Left hindlimb (tissue), 1 donor: ENCODE data around the gene CCDC3.
A peak's percentile ranks its signal among the peaks of the same experiment; 100 is the strongest.
"Not testable (repeated sequence)": the region's sequence is repeated elsewhere in the genome, so short reads cannot be mapped to it uniquely, and the experiment has no call there.

Experiments used
- DNase-seq: peaks from one replicate; pipeline ENCODE4 v3.0.0-alpha.2; 2018

The CCDC3 gene

GRCh38 chr10:12999849-13000248 lies 1.7 kb downstream of the CCDC3 start:
- no peak for DNase-seq

DNA sequence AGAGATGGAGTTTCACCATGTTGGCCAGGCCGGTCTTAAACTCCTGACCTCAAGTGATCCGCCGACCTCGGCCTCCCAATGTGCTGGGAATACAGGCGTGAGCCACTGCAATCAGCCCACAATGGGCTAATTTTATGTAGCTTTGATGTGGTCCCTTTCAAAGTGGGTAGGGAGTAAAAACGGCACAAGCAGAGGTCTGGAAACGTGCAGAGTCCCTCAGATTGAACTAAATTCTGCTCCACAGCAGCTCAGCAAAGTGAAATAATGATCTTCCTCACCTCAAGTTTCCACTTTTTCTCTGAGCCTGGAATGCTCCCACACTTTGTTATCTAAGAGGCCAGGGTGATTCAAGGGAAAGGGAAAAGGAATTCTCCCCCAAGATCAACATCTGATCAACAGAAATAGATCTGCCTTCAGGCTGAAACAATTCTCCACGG lies 6.1 kb downstream of the CCDC3 start:
- no peak for DNase-seq

DNA sequence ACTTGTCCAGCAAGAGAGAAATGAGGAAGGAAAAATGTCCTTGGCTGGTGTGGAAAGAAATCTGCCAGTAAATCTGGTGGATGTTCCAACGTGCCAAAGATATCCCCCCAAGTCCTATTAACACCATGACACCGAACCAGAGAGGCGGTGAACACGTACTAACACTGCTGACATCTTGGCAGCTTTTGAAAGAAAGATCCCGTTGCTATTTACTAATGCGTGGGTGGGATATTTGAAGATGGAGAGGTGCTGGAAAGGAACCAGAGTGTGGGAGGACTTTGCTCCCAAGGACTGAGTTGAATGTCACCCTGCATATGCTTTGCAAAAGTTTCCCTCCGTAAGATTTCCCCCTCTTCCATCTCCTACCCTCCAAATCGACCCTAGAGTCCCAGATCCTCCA lies 7.9 kb downstream of the CCDC3 start:
- peak; percentile 57 for DNase-seq

DNA sequence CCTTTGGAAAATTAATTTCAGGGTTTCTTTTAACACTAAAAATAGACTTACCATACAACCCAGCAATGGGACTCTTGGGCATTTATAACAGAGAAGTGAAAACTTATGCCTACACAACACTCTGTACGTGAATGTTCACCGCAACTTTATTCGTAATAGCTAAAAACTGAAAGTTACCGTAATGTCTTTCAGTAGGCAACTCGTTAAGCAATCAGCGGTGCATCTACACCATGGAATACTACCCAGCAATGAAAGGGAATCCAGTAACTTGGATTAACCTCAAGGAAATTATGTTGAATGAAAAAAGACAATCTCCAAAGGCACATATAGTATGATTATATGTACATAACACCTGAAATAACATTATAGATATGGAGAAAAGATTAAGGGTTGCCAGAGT lies 16.2 kb downstream of the CCDC3 start:
- no peak for DNase-seq

- no peak for DNase-seq
Measured at GRCh38 chr10:12984165-12984747, 17.3 kb downstream of the CCDC3 start.

DNA sequence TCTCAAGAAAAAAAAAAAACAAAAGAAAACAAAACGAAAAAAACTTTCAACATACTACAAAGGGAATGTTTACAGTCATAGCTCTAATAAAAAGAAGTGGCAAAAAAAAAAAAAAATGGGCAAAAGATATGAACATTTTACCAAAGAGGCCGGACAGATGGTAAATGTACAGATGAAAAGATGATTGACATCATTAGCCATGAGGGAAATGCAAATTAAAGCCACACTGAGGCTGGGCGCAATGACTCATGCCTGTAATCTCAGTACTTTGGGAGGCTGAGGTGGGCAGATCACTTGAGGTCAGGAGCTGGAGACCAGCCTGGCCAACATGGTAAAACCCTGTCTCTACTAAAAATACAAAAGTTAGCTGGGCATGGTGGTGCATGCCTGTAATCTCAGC lies 17.9 kb downstream of the CCDC3 start:
- DNase-seq = not testable (repeated sequence)

DNA sequence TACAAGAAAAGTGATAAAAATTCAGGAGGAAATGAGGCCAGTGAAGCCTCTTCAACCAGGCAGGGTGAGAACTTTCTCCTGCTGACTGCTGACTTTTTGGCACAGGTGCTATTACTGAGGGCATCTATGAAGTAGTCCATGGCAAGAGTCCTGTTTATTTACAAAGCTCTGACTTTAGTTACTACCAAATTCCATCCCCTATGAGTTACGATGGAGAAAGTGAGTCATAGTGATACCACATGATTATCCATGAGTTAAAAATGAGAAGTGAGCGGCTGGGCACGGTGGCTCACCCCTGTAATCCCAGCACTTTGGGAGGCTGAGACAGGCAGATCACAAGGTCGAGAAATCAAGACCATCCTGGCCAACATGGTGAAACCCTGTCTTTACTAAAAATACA lies 19.9 kb downstream of the CCDC3 start:
- no peak for DNase-seq

- DNase-seq = no peak
Measured at GRCh38 chr10:12980713-12981306, 20.7 kb downstream of the CCDC3 start.

DNA sequence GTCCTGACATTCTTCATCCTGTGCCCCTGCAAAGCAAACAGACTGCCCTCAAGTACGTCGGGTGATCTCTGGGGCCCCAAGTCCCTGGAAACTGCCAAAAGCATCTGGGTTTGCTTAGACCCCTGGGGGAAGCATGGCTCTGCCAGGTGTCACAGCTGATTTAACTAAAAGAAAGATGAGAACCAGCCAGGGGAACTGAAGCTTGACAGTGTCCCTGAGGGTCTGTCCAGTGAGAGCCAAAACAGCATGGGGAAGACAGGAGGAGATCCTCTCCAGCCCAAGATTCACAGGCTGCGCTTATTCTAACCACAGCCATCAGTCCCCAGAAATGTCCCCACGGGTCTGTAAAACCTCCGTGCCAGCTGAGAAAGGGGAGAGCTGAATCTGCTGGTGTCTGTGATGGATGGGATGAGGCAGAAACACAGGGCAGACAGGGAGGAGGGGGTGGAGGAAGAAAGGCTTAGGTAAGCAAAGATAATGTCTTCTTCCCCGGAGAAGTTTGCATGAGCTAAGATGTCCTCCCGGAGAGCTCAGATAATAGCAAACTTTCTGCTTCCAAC lies 21.3 kb downstream of the CCDC3 start:
- DNase-seq = no peak

DNA sequence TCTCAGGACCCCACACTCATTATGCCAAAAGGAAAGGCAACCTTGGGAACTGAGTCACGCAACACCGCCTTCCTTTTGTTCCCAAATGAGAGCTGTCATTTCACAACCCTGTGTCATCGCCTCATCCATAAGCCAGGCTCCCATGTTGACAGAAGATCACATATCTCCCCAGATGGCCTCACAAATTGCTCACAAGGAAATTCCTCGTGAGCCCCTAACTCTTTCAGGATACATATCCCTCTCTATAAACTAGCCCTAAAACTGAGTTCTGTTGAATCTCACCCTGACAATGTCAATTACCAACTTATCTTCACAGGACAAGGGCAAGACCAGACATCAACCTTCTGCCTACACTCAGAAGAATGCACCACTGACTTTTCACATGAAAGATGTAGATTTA lies 22.6 kb downstream of the CCDC3 start:
- DNase-seq = no peak

DNA sequence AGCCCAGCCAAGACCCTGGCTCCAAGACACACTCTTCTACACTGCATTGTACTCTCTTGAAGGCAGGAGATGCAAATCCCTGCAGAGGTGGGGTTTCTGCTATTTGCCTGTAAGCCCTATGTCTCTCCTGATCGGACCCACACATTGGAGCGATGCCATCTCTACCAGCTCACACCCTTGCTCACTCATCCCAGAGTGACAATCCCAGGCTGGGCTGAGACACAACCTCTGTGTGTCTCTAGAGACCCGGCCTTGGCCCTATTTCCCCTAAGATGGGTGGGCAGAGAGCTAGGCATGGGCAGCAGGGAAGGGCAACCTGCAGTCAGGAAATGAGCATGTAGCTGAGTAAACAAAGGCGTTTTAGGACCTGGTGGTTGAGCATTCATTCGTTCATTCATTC lies 25.6 kb downstream of the CCDC3 start:
- no peak for DNase-seq

GRCh38 chr10:12975266-12975665 lies 26.2 kb downstream of the CCDC3 start:
- no peak for DNase-seq

GRCh38 chr10:12974491-12975199 lies 26.9 kb downstream of the CCDC3 start:
- no peak for DNase-seq

DNA sequence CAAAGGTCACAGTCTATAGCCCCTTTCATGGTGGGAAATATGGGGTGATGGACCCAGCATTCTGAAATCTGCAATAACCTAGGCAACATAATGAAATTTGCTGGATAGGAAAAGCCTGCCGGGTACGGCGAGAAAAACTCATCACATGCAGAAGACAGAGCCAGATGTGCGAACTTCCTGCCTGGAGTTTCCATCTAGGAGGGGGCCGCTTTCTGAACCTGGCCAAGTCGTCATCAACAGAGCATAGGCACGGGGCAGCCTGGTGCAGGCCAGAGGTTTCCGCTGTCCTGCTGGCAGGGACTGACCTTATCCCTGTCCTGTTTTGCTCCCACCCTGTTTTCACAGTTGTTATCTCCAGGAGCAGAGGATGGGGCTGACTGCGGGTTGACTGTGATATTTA lies 27.4 kb downstream of the CCDC3 start:
- no peak for DNase-seq

GRCh38 chr10:12973149-12973718 lies 28.3 kb downstream of the CCDC3 start:
- no peak for DNase-seq

GRCh38 chr10:12972146-12972545 lies 29.4 kb downstream of the CCDC3 start:
- DNase-seq = no peak

DNA sequence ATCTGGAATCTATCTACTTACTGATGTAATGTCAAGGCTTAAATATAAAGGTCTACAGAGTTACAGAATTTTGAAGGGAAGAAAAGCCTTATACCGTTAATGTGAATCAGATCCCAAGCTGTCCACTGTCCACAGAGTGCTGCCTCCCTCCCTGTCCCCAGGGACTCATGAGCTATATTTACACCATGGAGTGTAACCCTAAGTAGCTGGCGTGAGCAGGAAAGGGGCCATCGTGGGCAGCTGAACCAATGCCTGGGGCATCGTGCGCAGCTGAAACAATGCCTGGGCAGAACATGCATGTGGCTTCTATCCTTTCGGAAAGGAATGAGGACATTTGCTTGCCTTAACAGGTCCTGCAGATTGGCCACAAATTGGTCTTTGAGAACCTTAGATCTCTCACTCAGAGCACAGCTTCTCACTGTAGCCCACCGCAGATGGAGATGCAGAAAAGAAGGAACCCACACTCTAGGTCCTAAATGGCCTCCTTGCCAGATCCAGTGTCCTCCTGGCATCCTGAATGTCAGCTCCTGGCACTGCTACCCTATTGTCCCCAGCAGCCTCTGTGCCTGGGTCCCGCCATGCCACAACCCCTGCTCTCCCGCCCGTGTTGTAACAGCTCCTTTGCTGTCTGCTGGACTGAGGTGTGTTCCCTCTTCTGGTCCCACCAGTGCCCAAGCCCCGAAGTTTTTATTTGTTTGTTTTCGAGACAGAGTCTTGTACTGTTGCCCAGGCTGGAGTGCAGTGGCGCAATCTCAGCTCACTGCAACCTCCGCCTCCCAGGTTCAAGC lies 30.3 kb downstream of the CCDC3 start:
- DNase-seq = no peak

GRCh38 chr10:12969951-12970350 lies 31.6 kb downstream of the CCDC3 start:
- DNase-seq = no peak

DNA sequence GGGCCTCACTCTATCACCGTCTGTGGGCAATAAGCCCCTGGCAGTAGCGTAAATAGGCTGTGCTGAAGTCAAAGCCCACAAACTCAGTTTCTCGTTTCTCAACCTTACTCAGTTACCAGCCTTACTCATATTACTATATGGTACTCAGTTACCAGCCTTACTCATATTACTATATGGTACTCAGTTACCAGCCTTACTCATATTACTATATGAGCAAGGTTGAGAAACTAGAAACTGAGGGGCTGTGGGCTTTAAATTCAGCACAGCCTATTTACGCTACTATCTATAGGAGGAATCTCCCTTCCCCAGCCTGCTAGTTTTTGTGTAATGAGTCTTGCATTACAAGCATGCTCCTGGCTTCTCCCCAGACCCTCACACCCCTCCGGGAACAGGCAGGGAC lies 35.4 kb downstream of the CCDC3 start:
- DNase-seq = no peak

- no peak for DNase-seq
Measured at GRCh38 chr10:12965571-12965970, 35.9 kb downstream of the CCDC3 start.

DNA sequence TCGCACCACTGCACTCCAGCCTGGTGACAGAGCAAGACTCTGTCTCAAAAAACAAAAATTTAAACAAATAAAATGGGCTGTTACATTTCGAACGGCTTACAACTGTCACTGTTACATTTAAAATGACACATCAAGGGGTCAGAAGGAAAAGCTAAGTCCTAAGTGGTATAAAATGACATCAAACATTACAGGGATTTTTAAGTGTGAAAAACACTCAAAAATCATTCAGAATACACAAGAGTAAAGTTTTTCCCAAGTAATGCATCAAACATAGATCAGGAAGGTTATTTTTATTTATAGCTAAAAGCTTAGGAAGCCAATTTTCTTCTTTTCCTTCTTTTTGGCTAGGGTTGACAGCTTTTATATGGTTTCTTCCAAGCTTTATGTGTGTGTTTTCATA lies 39.0 kb downstream of the CCDC3 start:
- DNase-seq = no peak

DNA sequence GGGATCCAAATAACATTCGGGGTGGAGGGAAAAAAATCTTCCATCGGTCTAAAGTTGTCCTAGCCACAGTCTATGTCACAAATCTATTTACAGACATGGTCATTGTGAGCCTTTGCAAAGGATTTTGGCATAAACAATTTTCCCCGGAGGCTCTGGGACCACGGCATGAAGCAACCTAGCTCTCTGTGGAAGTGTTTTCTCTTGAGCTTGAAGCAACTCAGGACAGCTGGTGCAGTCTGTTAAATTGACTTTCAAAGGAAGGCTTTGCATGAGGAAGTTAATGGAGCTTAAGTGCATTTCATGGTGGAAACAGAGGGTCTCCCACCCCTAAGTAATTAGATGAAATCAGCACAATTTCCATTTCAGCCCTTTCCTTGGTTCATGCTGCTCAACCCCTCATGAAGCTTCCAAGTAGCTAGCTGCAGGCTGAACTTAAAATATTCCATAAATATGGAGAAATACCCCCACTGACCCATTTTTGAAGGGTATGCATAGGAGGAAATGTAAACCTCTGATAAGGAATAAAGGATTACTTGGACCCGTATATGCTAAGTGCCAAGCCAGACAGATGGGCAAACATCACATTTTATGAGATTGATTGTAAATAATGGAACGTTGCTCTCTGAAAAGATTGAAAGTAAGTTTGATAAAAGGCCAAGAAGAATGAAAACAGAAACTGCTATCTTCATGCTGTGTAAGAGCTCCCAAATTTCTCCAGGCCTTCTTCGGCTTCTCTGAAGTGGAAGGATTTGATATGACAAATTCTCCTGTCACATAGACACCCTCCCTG lies 39.9 kb downstream of the CCDC3 start:
- DNase-seq = no peak
